ENCODE results near the gene ODAD4. TPM values are rescaled to one million over a fixed set of nuclear protein-coding genes. Genes with fewer than 3 reads are reported as not detected.

The ODAD4 gene
- total RNA-seq, 1 experiment from 2014 or later, result 0.98 TPM

- TF ChIP-seq FOSL1 (IDR thresholded peaks at IDR 0.05; ENCODE audit: low read depth) (no peak), POLR2A (IDR thresholded peaks at IDR 0.05; ENCODE audit: borderline replicate concordance, extremely low read depth, insufficient read depth, insufficient read length) (no peak)
- TF ChIP-seq, protein P1, sequence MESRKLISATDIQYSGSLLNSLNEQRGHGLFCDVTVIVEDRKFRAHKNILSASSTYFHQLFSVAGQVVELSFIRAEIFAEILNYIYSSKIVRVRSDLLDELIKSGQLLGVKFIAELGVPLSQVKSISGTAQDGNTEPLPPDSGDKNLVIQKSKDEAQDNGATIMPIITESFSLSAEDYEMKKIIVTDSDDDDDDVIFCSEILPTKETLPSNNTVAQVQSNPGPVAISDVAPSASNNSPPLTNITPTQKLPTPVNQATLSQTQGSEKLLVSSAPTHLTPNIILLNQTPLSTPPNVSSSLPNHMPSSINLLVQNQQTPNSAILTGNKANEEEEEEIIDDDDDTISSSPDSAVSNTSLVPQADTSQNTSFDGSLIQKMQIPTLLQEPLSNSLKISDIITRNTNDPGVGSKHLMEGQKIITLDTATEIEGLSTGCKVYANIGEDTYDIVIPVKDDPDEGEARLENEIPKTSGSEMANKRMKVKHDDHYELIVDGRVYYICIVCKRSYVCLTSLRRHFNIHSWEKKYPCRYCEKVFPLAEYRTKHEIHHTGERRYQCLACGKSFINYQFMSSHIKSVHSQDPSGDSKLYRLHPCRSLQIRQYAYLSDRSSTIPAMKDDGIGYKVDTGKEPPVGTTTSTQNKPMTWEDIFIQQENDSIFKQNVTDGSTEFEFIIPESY (IDR thresholded peaks at IDR 0.05; ENCODE audit: extremely low read depth, insufficient replicate concordance, low read length), result no peak
These were observed 71.9 kb downstream of the ODAD4 start (continued) for GRCh38 chr17:42002175-42002791.

- RAD21 ChIA-PET (ENCODE audit: low non-redundant PET in 1 of 2, low total read pairs in 2 of 2, uncharacterized antibody in 2 of 2, unreplicated experiment in 2 of 2), result no interaction called here
- Histone ChIP-seq H3K79me2 (ENCODE audit: insufficient read depth, low read length) (peaks cover 76% of the 10 kb centered on the region), H3K27me3 (ENCODE audit: insufficient read depth, low read length) (no peaks in the 10 kb centered on the region), H3K4me1 (ENCODE audit: control insufficient read depth in 1 of 2, insufficient read depth in 2 of 2, low read length in 2 of 2) (peaks cover under 1 to 18% of the 10 kb centered on the region in 2 experiments), H3K9me2 (ENCODE audit: insufficient read depth) (no peaks in the 10 kb centered on the region), H3K27ac (ENCODE audit: low read depth, low read length) (no peak overlapping the region), H3K4me3 (replicated peaks in 1 of 2; ENCODE audit: low read depth in 1 of 2, low read length in 2 of 2) (no peak overlapping the region), H2AFZ (ENCODE audit: low read depth, low read length, poor library complexity, severe bottlenecking) (no peak overlapping the region), H3K36me3 (ENCODE audit: control insufficient read depth in 1 of 2, insufficient read depth in 2 of 2, low read length in 2 of 2) (peaks cover 18 to 19% of the 10 kb centered on the region in 2 experiments), H3K9me3 (ENCODE audit: control insufficient read depth in 1 of 2, insufficient read depth in 1 of 2, low read depth in 1 of 2, low read length in 2 of 2) (no peaks in the 10 kb centered on the region), H4K20me1 (ENCODE audit: insufficient read depth) (peaks cover 8% of the 10 kb centered on the region; the same call in 1 of the 2 replicates), H3K4me2 (ENCODE audit: low read length) (0 out of 2 replicates have a peak overlapping the region, but pooled peaks have one; percentile 4), H3K9ac (ENCODE audit: low read length) (no peak overlapping the region)
- TF ChIP-seq EGR1 (IDR thresholded peaks at IDR 0.05; ENCODE audit: low read depth) (no peak), TCF7L2 (IDR thresholded peaks at IDR 0.05; ENCODE audit: borderline replicate concordance, extremely low read depth, insufficient read depth, insufficient read length) (no peak), EZH2phosphoT487 (IDR thresholded peaks at IDR 0.05; ENCODE audit: borderline replicate concordance) (no peak), MAX (IDR thresholded peaks at IDR 0.05) (no peak), YY1 (IDR thresholded peaks at IDR 0.05; ENCODE audit: extremely low read depth, insufficient replicate concordance, low read depth, low read length) (no peak), RAD21 (IDR thresholded peaks at IDR 0.05; ENCODE audit: low read depth) (no peak), CBX3 (IDR thresholded peaks at IDR 0.05; ENCODE audit: low read depth) (no peak), CEBPB (IDR thresholded peaks at IDR 0.05; ENCODE audit: low read depth) (no peak), SIN3A (IDR thresholded peaks at IDR 0.05; ENCODE audit: low read depth) (no peak), ZNF274 (IDR thresholded peaks at IDR 0.05; ENCODE audit: low read depth, low read length) (no peak), ATF3 (IDR thresholded peaks at IDR 0.05) (no peak), ELF1 (IDR thresholded peaks at IDR 0.05; ENCODE audit: borderline replicate concordance, low read depth) (no peak), POLR2A (IDR thresholded peaks at IDR 0.05; ENCODE audit: borderline replicate concordance, extremely low read depth, insufficient read depth, insufficient read length) (no peak), FOSL1 (IDR thresholded peaks at IDR 0.05; ENCODE audit: low read depth) (no peak), JUND (IDR thresholded peaks at IDR 0.05) (no peak), POLR2AphosphoS5 (IDR thresholded peaks at IDR 0.05; ENCODE audit: low read depth, low read length) (no peak), ZFX (IDR thresholded peaks at IDR 0.05) (no peak), SRF (IDR thresholded peaks at IDR 0.05; ENCODE audit: low read depth) (no peak)
- TF ChIP-seq, protein P2, sequence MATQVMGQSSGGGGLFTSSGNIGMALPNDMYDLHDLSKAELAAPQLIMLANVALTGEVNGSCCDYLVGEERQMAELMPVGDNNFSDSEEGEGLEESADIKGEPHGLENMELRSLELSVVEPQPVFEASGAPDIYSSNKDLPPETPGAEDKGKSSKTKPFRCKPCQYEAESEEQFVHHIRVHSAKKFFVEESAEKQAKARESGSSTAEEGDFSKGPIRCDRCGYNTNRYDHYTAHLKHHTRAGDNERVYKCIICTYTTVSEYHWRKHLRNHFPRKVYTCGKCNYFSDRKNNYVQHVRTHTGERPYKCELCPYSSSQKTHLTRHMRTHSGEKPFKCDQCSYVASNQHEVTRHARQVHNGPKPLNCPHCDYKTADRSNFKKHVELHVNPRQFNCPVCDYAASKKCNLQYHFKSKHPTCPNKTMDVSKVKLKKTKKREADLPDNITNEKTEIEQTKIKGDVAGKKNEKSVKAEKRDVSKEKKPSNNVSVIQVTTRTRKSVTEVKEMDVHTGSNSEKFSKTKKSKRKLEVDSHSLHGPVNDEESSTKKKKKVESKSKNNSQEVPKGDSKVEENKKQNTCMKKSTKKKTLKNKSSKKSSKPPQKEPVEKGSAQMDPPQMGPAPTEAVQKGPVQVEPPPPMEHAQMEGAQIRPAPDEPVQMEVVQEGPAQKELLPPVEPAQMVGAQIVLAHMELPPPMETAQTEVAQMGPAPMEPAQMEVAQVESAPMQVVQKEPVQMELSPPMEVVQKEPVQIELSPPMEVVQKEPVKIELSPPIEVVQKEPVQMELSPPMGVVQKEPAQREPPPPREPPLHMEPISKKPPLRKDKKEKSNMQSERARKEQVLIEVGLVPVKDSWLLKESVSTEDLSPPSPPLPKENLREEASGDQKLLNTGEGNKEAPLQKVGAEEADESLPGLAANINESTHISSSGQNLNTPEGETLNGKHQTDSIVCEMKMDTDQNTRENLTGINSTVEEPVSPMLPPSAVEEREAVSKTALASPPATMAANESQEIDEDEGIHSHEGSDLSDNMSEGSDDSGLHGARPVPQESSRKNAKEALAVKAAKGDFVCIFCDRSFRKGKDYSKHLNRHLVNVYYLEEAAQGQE (IDR thresholded peaks at IDR 0.05; ENCODE audit: low read depth), result no peak
- CTCF ChIA-PET, result no interaction called here
- POLR2A ChIA-PET, result interaction anchor here (0.8 to 1.3 kb wide), 2 partner anchors 14 to 17 kb away, joined by 3 read pairs; partner anchors contain the start of genes DNAJC7 and NKIRAS2
- ATAC-seq (no peak), DNase-seq (ENCODE audit: low read depth, low spot score) (no peak)
- intact Hi-C loops (cut with micrococcal nuclease), result no loop called here
- no TSS peak for BruUV-seq (replicated peaks)
These were observed 72.4 kb downstream of the ODAD4 start for GRCh38 chr17:42002792-42003301.
